Measurements from ENCODE around the gene CD3E. TPM values are rescaled to one million over a fixed set of nuclear protein-coding genes. Genes with fewer than 3 reads are reported as not detected.

Gene CD3E
- total RNA-seq, 2 experiments from 2014 or later = 483 to 515 TPM

DNA sequence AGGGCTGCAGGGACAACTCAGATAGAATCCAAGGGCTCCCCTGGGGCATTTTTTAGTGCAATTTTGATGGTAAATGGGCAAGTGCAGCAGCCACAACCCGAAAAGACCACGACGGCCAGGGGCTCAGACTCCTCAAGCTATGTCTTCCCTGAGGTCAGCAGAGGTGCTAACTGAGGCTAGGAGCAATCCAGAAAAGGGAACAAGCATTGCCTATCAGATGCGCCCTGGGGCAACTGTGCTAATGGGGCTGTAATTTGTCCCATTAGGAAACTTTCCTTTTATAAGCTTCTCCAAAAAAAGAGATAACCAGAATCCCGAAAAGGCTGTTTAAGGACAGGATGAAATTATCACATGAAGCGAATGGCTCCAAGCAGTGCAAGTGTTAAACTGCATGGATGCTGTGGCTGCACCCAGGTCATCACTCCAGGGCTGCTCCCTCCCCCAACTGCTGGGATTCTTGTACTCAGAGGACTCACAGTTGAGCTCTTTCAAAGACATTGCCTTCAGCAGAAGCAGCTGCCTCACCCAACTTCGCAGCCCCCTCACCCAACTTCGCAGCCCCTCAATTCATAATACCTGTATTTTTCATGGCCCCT is 2.8 kb upstream of the CD3E start:
- Histone ChIP-seq H3K4me3 (ENCODE audit: low read length) (no peak overlapping the region), H3K36me3 (ENCODE audit: insufficient read depth, low read length) (peaks cover 3% of the 10 kb centered on the region), H3K27ac (ENCODE audit: low read depth in 1 of 2, low read length in 2 of 2) (no peak overlapping the region), H3K9me3 (ENCODE audit: control insufficient read depth in 1 of 2, insufficient read depth in 1 of 2, low read length in 2 of 2) (no peaks in the 10 kb centered on the region), H3K27me3 (ENCODE audit: control insufficient read depth in 1 of 2, insufficient read depth in 2 of 2, low read length in 2 of 2) (no peaks in the 10 kb centered on the region), H3K4me1 (ENCODE audit: insufficient read depth, low read length) (peaks cover 43% of the 10 kb centered on the region)
- no peaks in the 10 kb centered on the region for H3K9me3 Mint-ChIP-seq
- peak overlapping the region; percentile 100 for H3K27ac Mint-ChIP-seq
- ATAC-seq (ENCODE audit: poor library complexity) (no peak), DNase-seq (no peak)
- no peaks in the 10 kb centered on the region for H3K27me3 Mint-ChIP-seq
- peaks cover 70% of the 10 kb centered on the region for H3K4me1 Mint-ChIP-seq (ENCODE audit: low read depth)
- ChIA-PET CTCF (interaction anchor here (1.0 to 1.3 kb wide), 2 partner anchors 9 to 103 kb away, joined by 4 to 5 read pairs; no protein-coding TSS in a partner anchor), POLR2A (interaction anchor here (0.7 to 1.3 kb wide), 4 partner anchors 38 to 86 kb away, joined by 3 to 4 read pairs (median 3); partner anchors contain the start of genes JAML, MPZL2 and UBE4A)
- intact Hi-C loops (cut with DNase I, micrococcal nuclease) = loop anchor here in 1 of 2 experiments (10.0 kb wide), 1 partner anchor 47 kb away; the partner anchor contains the start of gene MPZL3
- peaks cover 23% of the 10 kb centered on the region for H3K36me3 Mint-ChIP-seq (ENCODE audit: low read depth)
- TF ChIP-seq, protein P1, sequence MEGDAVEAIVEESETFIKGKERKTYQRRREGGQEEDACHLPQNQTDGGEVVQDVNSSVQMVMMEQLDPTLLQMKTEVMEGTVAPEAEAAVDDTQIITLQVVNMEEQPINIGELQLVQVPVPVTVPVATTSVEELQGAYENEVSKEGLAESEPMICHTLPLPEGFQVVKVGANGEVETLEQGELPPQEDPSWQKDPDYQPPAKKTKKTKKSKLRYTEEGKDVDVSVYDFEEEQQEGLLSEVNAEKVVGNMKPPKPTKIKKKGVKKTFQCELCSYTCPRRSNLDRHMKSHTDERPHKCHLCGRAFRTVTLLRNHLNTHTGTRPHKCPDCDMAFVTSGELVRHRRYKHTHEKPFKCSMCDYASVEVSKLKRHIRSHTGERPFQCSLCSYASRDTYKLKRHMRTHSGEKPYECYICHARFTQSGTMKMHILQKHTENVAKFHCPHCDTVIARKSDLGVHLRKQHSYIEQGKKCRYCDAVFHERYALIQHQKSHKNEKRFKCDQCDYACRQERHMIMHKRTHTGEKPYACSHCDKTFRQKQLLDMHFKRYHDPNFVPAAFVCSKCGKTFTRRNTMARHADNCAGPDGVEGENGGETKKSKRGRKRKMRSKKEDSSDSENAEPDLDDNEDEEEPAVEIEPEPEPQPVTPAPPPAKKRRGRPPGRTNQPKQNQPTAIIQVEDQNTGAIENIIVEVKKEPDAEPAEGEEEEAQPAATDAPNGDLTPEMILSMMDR (IDR thresholded peaks at IDR 0.05) = no peak
- H3K4me3 Mint-ChIP-seq = peak overlapping the region; percentile 61

DNA sequence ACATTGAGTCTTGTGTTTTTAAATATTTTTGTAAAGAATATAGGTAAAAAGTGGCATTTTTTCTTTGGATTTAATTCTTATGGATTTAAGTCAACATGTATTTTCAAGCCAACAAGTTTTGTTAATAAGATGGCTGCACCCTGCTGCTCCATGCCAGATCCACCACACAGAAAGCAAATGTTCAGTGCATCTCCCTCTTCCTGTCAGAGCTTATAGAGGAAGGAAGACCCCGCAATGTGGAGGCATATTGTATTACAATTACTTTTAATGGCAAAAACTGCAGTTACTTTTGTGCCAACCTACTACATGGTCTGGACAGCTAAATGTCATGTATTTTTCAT is 333 bp upstream of the CD3E start:
- peak overlapping the region; percentile 81 to 88 for H3K27ac ChIP-seq (ENCODE audit: low read depth in 1 of 2, low read length in 2 of 2)
- H3K36me3 Mint-ChIP-seq (ENCODE audit: low read depth) = peaks cover 48% of the 10 kb centered on the region
- intact Hi-C loops (cut with DNase I, micrococcal nuclease) = loop anchor here in 1 of 2 experiments (10.0 kb wide), 1 partner anchor 49 kb away; the partner anchor contains the start of gene MPZL3
- H3K9me3 Mint-ChIP-seq = no peaks in the 10 kb centered on the region
- H3K4me1 ChIP-seq (ENCODE audit: insufficient read depth, low read length) = peaks cover 60% of the 10 kb centered on the region
- H3K4me3 ChIP-seq (ENCODE audit: low read length) = peak overlapping the region; percentile 68
- peaks cover 27% of the 10 kb centered on the region for H3K36me3 ChIP-seq (ENCODE audit: insufficient read depth, low read length)
- ChIA-PET CTCF (interaction anchor here (0.9 to 2.4 kb wide), 8 partner anchors 8 to 106 kb away, joined by 3 to 19 read pairs (median 4); partner anchors contain the start of genes CD3D and MPZL2), POLR2A (interaction anchor here (0.5 to 4.5 kb wide), 25 partner anchors 8 to 1010 kb away, joined by 3 to 32 read pairs (median 4); partner anchors contain the start of genes ARCN1, JAML, KMT2A and MPZL2)
- no peaks in the 10 kb centered on the region for H3K9me3 ChIP-seq (ENCODE audit: control insufficient read depth in 1 of 2, insufficient read depth in 1 of 2, low read length in 2 of 2)
- peaks cover 87% of the 10 kb centered on the region for H3K4me1 Mint-ChIP-seq (ENCODE audit: low read depth)
- peak overlapping the region; percentile 100 for H3K27ac Mint-ChIP-seq
- DNase-seq (peak in 1 of 14 experiments; percentile 14), ATAC-seq (ENCODE audit: poor library complexity) (peak; percentile 45)
- H3K4me3 Mint-ChIP-seq = peak overlapping the region; percentile 96
- TF ChIP-seq, protein P1 (IDR thresholded peaks at IDR 0.05) = no peak
- no peaks in the 10 kb centered on the region for H3K27me3 ChIP-seq (ENCODE audit: control insufficient read depth in 1 of 2, insufficient read depth in 2 of 2, low read length in 2 of 2)
- H3K27me3 Mint-ChIP-seq = no peaks in the 10 kb centered on the region

DNA sequence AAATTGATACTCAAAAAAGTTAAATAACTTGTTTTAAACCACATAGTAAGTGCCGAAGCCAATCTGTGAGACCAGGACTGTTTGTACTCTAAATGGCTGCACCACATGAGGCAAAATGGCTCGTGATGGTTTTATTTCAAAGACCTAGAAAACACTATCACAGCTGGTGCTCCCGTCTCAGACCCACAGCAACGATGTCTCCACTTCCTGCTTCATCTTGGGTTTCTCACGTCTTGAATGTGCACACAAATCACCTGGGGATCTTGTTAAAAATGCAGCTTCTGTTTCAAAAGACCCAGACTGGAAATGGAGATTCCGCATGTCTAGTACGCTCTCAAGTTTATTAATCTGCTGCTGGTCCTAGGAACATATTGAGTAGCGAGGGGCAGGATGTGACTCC is 1.2 kb downstream of the CD3E start:
- intact Hi-C loops (cut with DNase I, micrococcal nuclease) = loop anchor here (1.0 to 10.0 kb wide), 6 partner anchors 37 to 134 kb away; partner anchors contain the start of genes CD3D (in 1 of the 2), CD3G (in 1 of the 2), KMT2A (in 1 of the 2) and MPZL3 (in 1 of the 2)
- H3K4me3 ChIP-seq (ENCODE audit: low read length) = peak overlapping the region; percentile 68
- peaks cover 63% of the 10 kb centered on the region for H3K36me3 Mint-ChIP-seq (ENCODE audit: low read depth)

More for the DNA sequence above, 1.2 kb downstream of the CD3E start:
- peak overlapping the region; percentile 96 for H3K4me3 Mint-ChIP-seq
- H3K27me3 Mint-ChIP-seq = no peaks in the 10 kb centered on the region
- peaks cover 90% of the 10 kb centered on the region for H3K4me1 Mint-ChIP-seq (ENCODE audit: low read depth)
- no peaks in the 10 kb centered on the region for H3K9me3 Mint-ChIP-seq
- H3K9me3 ChIP-seq (ENCODE audit: control insufficient read depth in 1 of 2, insufficient read depth in 1 of 2, low read length in 2 of 2) = no peaks in the 10 kb centered on the region
- TF ChIP-seq, protein P1 (IDR thresholded peaks at IDR 0.05) = no peak
- ChIA-PET CTCF (interaction anchor here (1.2 to 4.0 kb wide), 5 partner anchors 10 to 107 kb away, joined by 4 to 19 read pairs (median 6); no protein-coding TSS in a partner anchor), POLR2A (interaction anchor here (0.8 to 4.5 kb wide), 15 partner anchors 10 to 130 kb away, joined by 3 to 32 read pairs (median 6); partner anchors contain the start of genes JAML, KMT2A, MPZL3 and UBE4A)
- ATAC-seq (ENCODE audit: poor library complexity) (peak; percentile 56), DNase-seq (peak in 13 of 14 experiments; percentile 28 to 83 (median 48))
- peaks cover 37% of the 10 kb centered on the region for H3K36me3 ChIP-seq (ENCODE audit: insufficient read depth, low read length)
- peak overlapping the region; percentile 81 to 88 for H3K27ac ChIP-seq (ENCODE audit: low read depth in 1 of 2, low read length in 2 of 2)
- H3K27me3 ChIP-seq (ENCODE audit: control insufficient read depth in 1 of 2, insufficient read depth in 2 of 2, low read length in 2 of 2) = no peaks in the 10 kb centered on the region
- H3K4me1 ChIP-seq (ENCODE audit: insufficient read depth, low read length) = peaks cover 66% of the 10 kb centered on the region
- peak overlapping the region; percentile 100 for H3K27ac Mint-ChIP-seq

All from CD4-positive, alpha-beta T cell (primary cell).